ENCODE measurements around the gene CRYGN.

The CRYGN gene

DNA sequence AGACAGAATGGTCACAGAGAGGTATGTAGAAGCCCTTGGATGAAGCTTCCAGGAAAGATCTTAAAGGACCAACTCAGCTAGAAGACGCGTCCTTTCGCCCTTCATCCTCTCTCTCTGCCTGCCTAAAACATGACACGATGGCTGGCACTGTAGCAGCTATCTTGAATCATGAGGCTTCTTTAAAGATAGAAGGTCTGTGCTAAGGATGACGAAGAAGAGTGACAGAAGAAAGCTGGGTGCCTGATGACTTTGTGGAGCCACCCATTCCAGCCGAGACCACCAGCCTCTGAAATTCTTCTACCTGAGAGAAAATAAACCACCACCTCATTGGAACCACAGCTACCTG is 55.6 kb downstream of the CRYGN start:
- Histone ChIP-seq H3K79me2 (ENCODE audit: insufficient read depth, low read length) (no peaks in the 10 kb centered on the region), H3K9me2 (replicated peaks; ENCODE audit: low read depth, low read length) (no peaks in the 10 kb centered on the region), H2AFZ (ENCODE audit: low read length) (no peak overlapping the region), H4K20me1 (ENCODE audit: insufficient read depth, low read length, poor library complexity, severe bottlenecking) (no peaks in the 10 kb centered on the region), H3K27me3 (ENCODE audit: insufficient read depth, low read length, poor library complexity, severe bottlenecking) (no peaks in the 10 kb centered on the region), H3K36me3 (ENCODE audit: insufficient read depth, low read length) (no peaks in the 10 kb centered on the region; the same call in 1 of the 2 replicates), H3F3A (ENCODE audit: low read depth) (no peaks in the 10 kb centered on the region), H3K4me1 (ENCODE audit: insufficient read depth, low read length, poor library complexity, severe bottlenecking) (no peaks in the 10 kb centered on the region), H3K9me3 (ENCODE audit: insufficient read depth, low read depth, low read length) (no peaks in the 10 kb centered on the region), H3K4me3 (ENCODE audit: low read length, poor library complexity, severe bottlenecking) (no peak overlapping the region), H3K9ac (ENCODE audit: low read depth, low read length, poor library complexity, severe bottlenecking) (no peak overlapping the region), H3K4me2 (ENCODE audit: low read depth, low read length, poor library complexity, severe bottlenecking) (no peak overlapping the region)
- TF ChIP-seq, protein P1, sequence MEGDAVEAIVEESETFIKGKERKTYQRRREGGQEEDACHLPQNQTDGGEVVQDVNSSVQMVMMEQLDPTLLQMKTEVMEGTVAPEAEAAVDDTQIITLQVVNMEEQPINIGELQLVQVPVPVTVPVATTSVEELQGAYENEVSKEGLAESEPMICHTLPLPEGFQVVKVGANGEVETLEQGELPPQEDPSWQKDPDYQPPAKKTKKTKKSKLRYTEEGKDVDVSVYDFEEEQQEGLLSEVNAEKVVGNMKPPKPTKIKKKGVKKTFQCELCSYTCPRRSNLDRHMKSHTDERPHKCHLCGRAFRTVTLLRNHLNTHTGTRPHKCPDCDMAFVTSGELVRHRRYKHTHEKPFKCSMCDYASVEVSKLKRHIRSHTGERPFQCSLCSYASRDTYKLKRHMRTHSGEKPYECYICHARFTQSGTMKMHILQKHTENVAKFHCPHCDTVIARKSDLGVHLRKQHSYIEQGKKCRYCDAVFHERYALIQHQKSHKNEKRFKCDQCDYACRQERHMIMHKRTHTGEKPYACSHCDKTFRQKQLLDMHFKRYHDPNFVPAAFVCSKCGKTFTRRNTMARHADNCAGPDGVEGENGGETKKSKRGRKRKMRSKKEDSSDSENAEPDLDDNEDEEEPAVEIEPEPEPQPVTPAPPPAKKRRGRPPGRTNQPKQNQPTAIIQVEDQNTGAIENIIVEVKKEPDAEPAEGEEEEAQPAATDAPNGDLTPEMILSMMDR (conservative IDR thresholded peaks at IDR 0.05; ENCODE audit: low read length): no peak
- TF ChIP-seq EZH2phosphoT487 (IDR thresholded peaks at IDR 0.05; ENCODE audit: borderline replicate concordance): no peak

DNA sequence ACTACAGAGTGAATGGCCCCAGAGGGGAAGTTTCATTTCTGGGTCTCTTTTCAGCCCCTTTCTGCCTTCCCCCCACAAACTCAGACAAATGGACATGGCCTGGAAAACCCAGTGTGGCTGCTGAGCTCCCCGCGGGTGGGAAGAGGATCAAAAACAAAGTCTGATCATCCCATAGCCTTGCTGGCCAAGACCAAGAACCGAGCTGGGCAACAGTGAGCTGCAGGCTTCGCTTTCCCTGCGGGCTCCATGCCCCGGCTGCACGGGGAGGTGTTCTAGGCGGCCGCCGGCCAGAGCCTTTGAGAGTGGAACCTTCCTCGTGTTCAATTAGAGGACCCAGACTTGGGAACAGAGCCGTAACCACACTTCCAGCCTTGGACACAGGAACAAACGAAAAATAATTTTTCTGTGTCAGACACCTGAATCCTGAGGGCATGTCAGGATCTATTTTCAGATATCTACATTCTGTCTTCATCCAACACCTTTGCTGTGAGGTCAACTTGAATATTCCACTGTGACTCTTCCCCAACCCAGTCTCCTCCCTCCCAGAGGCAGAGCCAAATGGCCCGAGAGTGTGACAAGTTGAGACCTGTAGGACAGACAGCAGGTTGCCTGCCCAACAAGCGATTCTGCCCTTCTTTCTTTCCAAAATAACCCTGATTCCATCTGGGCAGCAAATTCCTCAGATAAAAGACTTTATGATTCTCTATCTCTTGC is 56.1 kb downstream of the CRYGN start:
- no peaks in the 10 kb centered on the region for H3K9me3 ChIP-seq (ENCODE audit: insufficient read depth, low read depth, low read length)
- H3F3A ChIP-seq (ENCODE audit: low read depth): no peaks in the 10 kb centered on the region
- no peaks in the 10 kb centered on the region for H3K9me2 ChIP-seq (replicated peaks; ENCODE audit: low read depth, low read length)
- H3K79me2 ChIP-seq (ENCODE audit: insufficient read depth, low read length): no peaks in the 10 kb centered on the region
- H3K9ac ChIP-seq (ENCODE audit: low read depth, low read length, poor library complexity, severe bottlenecking): no peak overlapping the region
- H3K4me3 ChIP-seq (ENCODE audit: low read length, poor library complexity, severe bottlenecking): no peak overlapping the region
- H3K4me1 ChIP-seq (ENCODE audit: insufficient read depth, low read length, poor library complexity, severe bottlenecking): no peaks in the 10 kb centered on the region
- no peak for TF ChIP-seq EZH2phosphoT487 (IDR thresholded peaks at IDR 0.05; ENCODE audit: borderline replicate concordance)
- TF ChIP-seq, protein P1 (conservative IDR thresholded peaks at IDR 0.05; ENCODE audit: low read length): no peak
- peaks cover 1% of the 10 kb centered on the region; the same call in 1 of the 2 replicates for H3K36me3 ChIP-seq (ENCODE audit: insufficient read depth, low read length)
- H3K4me2 ChIP-seq (ENCODE audit: low read depth, low read length, poor library complexity, severe bottlenecking): no peak overlapping the region
- H4K20me1 ChIP-seq (ENCODE audit: insufficient read depth, low read length, poor library complexity, severe bottlenecking): no peaks in the 10 kb centered on the region
- no peak overlapping the region for H2AFZ ChIP-seq (ENCODE audit: low read length)
- H3K27me3 ChIP-seq (ENCODE audit: insufficient read depth, low read length, poor library complexity, severe bottlenecking): no peaks in the 10 kb centered on the region

DNA sequence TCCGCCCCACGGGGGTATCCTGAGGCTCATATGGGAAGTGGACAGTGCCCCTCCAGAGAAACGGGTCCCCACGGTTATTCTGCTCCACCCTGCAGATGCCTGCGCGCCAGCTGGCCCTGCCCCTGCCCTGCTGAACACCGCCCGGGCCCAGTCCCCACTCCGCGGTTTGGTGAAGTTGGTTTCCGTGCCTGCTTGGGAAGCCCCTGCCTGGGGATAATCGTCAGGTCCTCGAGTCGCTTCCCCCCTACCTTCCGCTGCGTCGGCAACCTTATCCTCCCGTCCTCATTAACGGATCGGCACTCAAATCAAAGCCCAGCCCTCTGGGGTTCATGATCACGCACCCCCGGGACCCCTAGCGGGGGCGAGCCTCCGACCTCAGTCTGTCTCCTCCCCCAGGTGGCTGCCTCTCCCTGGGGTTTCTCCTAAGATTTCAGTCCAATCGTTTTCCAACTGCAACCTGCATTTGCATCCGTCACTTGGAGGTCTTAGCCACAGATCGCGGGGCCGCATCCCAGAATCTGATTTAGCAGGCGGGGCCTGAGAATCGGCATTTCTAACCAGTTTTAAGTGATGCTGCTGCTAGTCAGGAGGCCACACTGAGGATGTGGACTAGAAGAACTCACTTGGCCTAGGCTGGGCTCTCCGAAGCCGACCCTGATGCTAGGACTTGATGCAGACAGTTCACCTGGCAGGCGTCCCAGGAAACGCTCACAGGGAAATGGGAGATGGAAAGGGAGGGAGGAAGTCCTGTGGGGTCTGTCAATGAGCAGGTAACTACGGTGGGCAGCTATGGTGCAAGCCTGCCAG is 57.7 kb downstream of the CRYGN start:
- no peaks in the 10 kb centered on the region for H3K4me1 ChIP-seq (ENCODE audit: insufficient read depth, low read length, poor library complexity, severe bottlenecking)
- H4K20me1 ChIP-seq (ENCODE audit: insufficient read depth, low read length, poor library complexity, severe bottlenecking): no peaks in the 10 kb centered on the region
- no peak overlapping the region for H3K9ac ChIP-seq (ENCODE audit: low read depth, low read length, poor library complexity, severe bottlenecking)
- H3K9me2 ChIP-seq (replicated peaks; ENCODE audit: low read depth, low read length): no peaks in the 10 kb centered on the region
- no peak overlapping the region for H2AFZ ChIP-seq (ENCODE audit: low read length)
- no peaks in the 10 kb centered on the region for H3K9me3 ChIP-seq (ENCODE audit: insufficient read depth, low read depth, low read length)
- H3K4me2 ChIP-seq (ENCODE audit: low read depth, low read length, poor library complexity, severe bottlenecking): no peak overlapping the region
- TF ChIP-seq, protein P1 (conservative IDR thresholded peaks at IDR 0.05; ENCODE audit: low read length): no peak
- no peak for TF ChIP-seq EZH2phosphoT487 (IDR thresholded peaks at IDR 0.05; ENCODE audit: borderline replicate concordance)
- H3K36me3 ChIP-seq (ENCODE audit: insufficient read depth, low read length): peaks cover 15% of the 10 kb centered on the region; the same call in 1 of the 2 replicates
- H3K27me3 ChIP-seq (ENCODE audit: insufficient read depth, low read length, poor library complexity, severe bottlenecking): no peaks in the 10 kb centered on the region
- H3F3A ChIP-seq (ENCODE audit: low read depth): no peaks in the 10 kb centered on the region
- no peaks in the 10 kb centered on the region for H3K79me2 ChIP-seq (ENCODE audit: insufficient read depth, low read length)
- no peak overlapping the region for H3K4me3 ChIP-seq (ENCODE audit: low read length, poor library complexity, severe bottlenecking)

Data from Loucy (cell line).